Thoracic aorta (tissue), 2 donors: ENCODE results near the gene ANKRD1. TPM values are rescaled to one million over a fixed set of nuclear protein-coding genes. Genes with fewer than 3 reads are reported as not detected.
A peak's percentile ranks its signal among the peaks of the same experiment; 100 is the strongest.

Experiments used
- ATAC-seq: fragments of 150-250 bp; one replicate; pipeline ENCODE4 v1.8.0; 2017; ENCODE audit warnings: low read depth; ENCODE audit not compliant: insufficient number of reproducible peaks, low FRiP score
- DNase-seq: peaks from one replicate; pipeline ENCODE4 v3.0.0-alpha.2; 2020; ENCODE audit warnings: low spot score
- H3K27ac ChIP-seq, 2 donors: fragments of 200-600 bp; sonication (generic); 1 replicate in 1 of 2; 2 replicates in 1 of 2; pipeline ENCODE4 v1.5.1; 2016; ENCODE audit warnings: mild to moderate bottlenecking in 2 of 2, moderate library complexity in 2 of 2
- H3K27me3 ChIP-seq: fragments of 200-600 bp; sonication (generic); replicated peaks from 2 replicates; pipeline ENCODE4 v1.6.0; 2016; ENCODE audit warnings: mild to moderate bottlenecking; ENCODE audit not compliant: insufficient read depth
- H3K36me3 ChIP-seq: fragments of 200-600 bp; sonication (generic); one replicate; pipeline ENCODE4 v1.5.1; 2016
- H3K4me1 ChIP-seq, 2 donors: fragments of 200-600 bp; sonication (generic); 1 replicate in 1 of 2; 2 replicates in 1 of 2; pipeline versions ENCODE4 v1.5.1 to v1.6.0; 2016; ENCODE audit warnings: low read depth in 2 of 2, mild to moderate bottlenecking in 1 of 2; ENCODE audit not compliant: control insufficient read depth in 1 of 2
- H3K4me3 ChIP-seq: fragments of 200-600 bp; sonication (generic); 2 replicates; pipeline ENCODE4 v1.5.1; 2016; ENCODE audit warnings: mild to moderate bottlenecking
- H3K9me3 ChIP-seq: fragments of 200-600 bp; sonication (generic); 2 replicates; pipeline ENCODE4 v1.5.1; 2016
- total RNA-seq, 2 donors: library from RNA; depleted of rRNA; stranded (reverse); fragments of >200 nt; gene quantifications; one replicate each; pipeline versions ENCODE4 v1.1.0 to v1.2.3, GENCODE V29; 2016
- TF ChIP-seq, protein P1 (sequence below): fragments of 200-600 bp; sonication (generic); IDR thresholded peaks from one replicate; pipeline ENCODE4 v1.5.1; 2019; ENCODE audit warnings: antibody characterized with exemption

ANKRD1 gene
- total RNA-seq, 2 donors from 2014 or later = 2.8 to 6.6 TPM

DNA sequence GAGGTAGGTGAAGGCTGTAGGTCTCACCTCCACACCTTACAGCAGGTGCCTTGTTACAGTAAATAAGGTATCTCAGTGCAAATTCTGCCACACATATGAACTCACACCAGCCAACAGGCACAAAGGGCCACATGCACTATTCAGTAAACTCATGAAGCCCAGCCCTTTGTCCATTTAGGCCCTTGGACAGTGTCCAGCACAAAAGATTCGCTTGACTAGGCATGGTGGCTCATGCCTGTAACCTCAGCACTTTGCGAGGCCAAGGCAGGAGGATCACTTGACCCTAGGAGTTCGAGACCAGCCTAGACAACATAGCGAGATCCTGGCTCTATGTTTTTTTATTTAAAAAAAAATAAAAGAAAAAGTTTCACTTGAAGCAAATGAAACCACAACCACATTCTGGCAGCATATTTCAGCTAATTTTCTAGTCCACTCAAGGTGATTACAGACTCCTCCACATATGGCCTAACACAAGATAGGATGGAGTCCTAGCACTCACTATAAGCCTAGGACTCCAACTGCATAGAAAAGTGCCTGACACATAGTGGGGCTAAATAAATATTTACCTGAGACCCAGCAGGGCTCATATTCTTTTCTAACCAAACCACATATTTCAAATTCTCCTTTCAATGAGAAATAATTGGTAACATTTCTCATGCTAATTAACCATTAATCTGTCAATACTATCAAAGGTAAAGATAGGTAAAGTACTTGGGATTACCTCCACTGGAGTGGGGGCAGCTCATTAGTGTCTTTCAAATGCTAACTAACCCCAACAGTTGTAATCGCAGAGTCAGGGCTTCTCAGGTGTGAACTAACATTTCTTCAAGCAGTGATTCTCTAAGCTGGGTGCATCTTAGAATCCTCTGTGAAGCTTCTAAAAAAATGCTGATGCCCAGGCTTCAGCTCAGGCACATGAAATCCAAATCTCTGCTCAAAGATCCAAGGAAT, 4.5 kb upstream of the ANKRD1 start:
- no peaks in the 10 kb centered on the region for H3K27me3 ChIP-seq
- no peak overlapping the region for H3K4me3 ChIP-seq
- TF ChIP-seq, protein P1, sequence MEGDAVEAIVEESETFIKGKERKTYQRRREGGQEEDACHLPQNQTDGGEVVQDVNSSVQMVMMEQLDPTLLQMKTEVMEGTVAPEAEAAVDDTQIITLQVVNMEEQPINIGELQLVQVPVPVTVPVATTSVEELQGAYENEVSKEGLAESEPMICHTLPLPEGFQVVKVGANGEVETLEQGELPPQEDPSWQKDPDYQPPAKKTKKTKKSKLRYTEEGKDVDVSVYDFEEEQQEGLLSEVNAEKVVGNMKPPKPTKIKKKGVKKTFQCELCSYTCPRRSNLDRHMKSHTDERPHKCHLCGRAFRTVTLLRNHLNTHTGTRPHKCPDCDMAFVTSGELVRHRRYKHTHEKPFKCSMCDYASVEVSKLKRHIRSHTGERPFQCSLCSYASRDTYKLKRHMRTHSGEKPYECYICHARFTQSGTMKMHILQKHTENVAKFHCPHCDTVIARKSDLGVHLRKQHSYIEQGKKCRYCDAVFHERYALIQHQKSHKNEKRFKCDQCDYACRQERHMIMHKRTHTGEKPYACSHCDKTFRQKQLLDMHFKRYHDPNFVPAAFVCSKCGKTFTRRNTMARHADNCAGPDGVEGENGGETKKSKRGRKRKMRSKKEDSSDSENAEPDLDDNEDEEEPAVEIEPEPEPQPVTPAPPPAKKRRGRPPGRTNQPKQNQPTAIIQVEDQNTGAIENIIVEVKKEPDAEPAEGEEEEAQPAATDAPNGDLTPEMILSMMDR = no peak
- H3K36me3 ChIP-seq = no peaks in the 10 kb centered on the region
- ATAC-seq (no peak), DNase-seq (no peak)
- H3K9me3 ChIP-seq = no peaks in the 10 kb centered on the region
- peak overlapping the region; percentile 29 to 53 for H3K27ac ChIP-seq
- H3K4me1 ChIP-seq = peaks cover 16 to 45% of the 10 kb centered on the region in 2 donors

DNA sequence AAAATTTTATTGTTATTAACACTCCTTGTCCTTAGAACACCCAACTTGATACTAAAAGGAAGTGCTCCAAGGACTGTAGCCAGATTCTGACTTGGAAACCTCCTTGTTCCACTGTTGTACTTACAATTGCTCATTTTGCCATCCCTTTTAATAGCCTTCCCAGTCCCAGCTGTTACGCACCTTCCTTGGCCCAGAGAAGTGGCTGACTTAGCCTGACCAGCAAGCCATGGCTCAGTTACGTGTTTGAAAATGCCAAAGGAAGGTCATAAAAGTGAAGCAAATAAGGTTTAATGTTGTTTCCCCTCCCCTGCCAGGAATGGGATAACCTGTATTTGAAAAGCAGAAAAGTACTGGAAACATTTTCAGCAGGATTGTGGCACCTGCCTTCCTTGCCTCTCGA, 3.7 kb upstream of the ANKRD1 start:
- peak overlapping the region; percentile 29 to 53 for H3K27ac ChIP-seq
- no peaks in the 10 kb centered on the region for H3K36me3 ChIP-seq
- ATAC-seq = no peak
- H3K9me3 ChIP-seq = no peaks in the 10 kb centered on the region
- no peak overlapping the region for H3K4me3 ChIP-seq
- DNase-seq = no peak
- H3K4me1 ChIP-seq = peaks cover 9 to 37% of the 10 kb centered on the region in 2 donors
- TF ChIP-seq, protein P1 = no peak
- H3K27me3 ChIP-seq = no peaks in the 10 kb centered on the region

DNA sequence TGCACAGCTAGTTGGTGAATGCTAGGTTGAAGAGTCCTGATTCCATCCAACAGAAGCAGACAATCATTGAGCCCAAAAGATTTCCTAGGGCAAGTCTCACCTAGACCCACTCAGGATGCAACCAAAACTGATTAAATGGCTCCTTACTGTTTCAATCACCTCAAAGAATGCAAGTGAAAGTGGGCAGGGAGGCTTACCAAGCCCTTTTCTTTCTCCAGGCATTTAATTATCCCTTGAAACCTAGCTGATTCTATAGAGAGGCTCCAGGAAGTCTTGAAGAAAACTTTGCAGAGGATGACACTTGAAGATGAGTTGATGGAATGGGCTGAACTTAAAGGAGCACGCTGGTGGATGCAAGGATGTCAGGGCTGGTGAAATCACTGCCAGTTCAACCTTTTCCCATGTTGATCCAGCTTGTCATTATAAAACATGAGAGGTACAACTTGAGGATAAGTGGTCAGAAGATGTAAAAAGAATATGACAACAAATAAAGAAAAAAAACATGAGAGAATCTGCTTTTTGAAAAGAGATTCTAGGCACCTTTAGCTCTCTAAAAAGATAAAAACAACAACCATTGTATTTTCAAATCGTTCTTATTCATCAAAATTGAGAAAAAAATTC, 2.3 kb upstream of the ANKRD1 start:
- ATAC-seq (no peak), DNase-seq (no peak)
- peaks cover 9 to 32% of the 10 kb centered on the region in 2 donors for H3K4me1 ChIP-seq
- TF ChIP-seq, protein P1 = no peak
- H3K27ac ChIP-seq = no peak overlapping the region
- no peaks in the 10 kb centered on the region for H3K36me3 ChIP-seq
- no peaks in the 10 kb centered on the region for H3K27me3 ChIP-seq
- no peak overlapping the region for H3K4me3 ChIP-seq
- H3K9me3 ChIP-seq = no peaks in the 10 kb centered on the region

DNA sequence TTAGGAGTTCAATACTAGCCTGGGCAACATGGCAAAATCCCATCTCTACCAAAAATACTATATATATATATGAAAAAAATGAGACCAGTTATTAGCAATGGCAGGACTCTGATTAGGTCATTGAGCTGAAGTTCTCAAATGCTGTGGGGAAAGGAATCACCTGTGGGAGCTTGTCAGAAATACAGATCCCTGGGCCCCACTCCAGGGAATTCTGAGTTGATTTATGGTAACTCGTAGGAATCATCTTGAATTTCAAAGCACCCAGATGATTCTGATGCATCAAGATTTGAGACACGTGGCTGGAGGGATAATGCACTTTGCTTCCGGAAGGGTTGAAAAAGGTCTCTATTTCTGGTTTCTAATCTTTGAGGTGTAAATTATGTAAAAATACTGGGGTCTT, 1.0 kb upstream of the ANKRD1 start:
- Histone ChIP-seq H3K27ac (no peak overlapping the region), H3K9me3 (no peaks in the 10 kb centered on the region), H3K36me3 (no peaks in the 10 kb centered on the region), H3K4me3 (no peak overlapping the region), H3K4me1 (peaks cover 9 to 32% of the 10 kb centered on the region in 2 donors), H3K27me3 (no peaks in the 10 kb centered on the region)
- ATAC-seq (no peak), DNase-seq (no peak)
- TF ChIP-seq, protein P1 = no peak
